NCI-H128 (cell line): Measurements from ENCODE around the gene TRPM3.

ENCODE experiments used
- DNase-seq: peaks from one replicate; lab custom pipeline; 2025; ENCODE audit not compliant: unreplicated experiment; lab: John Stamatoyannopoulos, UW

TRPM3 gene

DNA sequence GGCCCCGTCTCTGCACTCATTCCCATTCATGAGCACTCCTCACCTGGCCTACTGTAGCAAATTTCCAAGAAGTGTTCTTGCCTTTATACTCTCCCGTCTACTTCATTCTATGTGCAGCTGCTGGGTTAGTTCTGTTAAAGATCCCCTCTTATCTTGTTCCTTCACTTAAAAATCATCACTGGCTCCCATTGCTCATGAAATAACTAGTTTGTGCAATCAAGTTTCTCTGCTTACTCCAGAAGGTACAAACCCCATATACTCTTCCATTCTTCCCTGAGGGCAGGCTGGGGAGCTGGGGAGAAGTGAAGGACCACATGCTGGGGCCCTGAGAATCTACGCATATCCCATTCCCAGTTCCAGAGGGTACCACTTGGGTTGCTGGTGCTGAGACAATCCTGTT lies 622.6 kb downstream of the TRPM3 start:
- DNase-seq = no peak

DNA sequence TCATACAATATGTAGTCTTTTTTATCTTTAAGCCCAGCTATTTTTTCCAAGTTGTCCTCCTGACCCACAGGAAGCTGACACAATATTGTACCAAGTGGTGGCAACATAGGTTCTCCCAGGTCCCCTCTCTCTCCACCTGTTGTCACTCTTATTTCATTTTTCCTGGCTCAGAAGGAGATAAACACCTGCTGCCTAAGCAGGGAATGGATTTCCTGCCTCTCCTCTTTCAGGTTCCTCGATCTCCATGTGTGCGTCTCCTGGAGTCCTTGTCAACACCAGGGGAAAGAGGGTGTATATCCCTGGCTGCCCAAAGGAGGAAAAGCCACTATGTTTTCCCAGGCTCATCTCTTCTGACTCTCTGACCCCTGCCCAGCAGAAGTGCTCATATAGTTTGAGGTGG lies 625.2 kb downstream of the TRPM3 start:
- DNase-seq = no peak

DNA sequence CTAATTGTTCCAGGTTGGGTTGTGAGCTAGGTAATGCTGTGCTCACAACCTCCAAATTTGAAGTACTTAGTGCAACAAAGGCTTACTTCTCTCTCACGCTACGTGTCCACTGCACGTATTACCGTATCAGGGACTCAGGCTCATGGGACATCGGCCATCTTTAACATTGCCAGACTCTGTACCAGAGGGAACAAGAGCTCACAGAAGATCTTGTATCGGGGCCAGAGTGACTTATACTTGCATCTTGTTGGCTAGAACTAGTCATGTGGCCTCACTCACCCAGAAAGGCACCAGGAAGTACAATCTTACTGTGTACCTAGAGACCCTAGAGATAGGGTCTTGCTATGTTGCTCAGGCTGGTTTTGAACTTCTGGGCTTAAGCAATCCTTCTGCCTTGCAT lies 625.9 kb downstream of the TRPM3 start:
- no peak for DNase-seq

DNA sequence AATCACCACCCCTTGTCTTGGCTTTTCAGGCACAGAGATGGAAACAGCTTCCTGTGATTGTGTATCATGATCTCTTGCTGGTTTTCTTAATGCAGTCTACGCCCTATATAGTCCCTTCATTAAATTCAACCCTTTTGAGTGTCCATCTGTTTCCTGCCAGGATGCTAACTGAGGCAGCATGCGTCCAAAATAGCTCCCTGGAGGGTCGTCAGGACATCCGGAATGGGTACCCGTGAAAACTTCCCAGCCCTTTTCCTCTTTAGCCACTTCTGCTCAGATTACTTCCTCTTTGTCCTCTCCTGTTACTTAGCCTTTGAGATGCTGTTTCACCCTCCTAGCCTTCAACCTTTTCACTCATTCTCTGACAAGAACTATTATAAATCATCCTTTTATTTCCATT lies 627.2 kb downstream of the TRPM3 start:
- DNase-seq = no peak

DNA sequence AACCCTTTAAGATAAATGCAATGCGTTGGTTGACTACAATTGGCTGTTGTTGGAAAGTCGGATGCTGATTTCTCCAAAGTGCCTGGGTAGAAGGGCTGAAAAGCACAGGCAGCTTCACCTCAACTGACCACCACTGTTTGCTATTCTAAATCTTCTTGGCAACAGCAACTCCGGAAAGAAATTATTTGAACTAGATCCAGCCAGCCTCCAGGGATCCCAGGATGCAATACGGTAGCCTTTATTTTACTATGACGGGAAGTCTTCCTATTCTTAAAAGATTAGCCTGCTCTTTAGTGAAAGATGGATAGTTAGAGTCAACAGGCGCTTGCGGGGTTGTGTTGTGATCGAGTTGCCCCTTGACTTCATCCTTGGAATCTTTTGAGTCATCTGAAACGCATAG lies 628.4 kb downstream of the TRPM3 start:
- DNase-seq = no peak

DNA sequence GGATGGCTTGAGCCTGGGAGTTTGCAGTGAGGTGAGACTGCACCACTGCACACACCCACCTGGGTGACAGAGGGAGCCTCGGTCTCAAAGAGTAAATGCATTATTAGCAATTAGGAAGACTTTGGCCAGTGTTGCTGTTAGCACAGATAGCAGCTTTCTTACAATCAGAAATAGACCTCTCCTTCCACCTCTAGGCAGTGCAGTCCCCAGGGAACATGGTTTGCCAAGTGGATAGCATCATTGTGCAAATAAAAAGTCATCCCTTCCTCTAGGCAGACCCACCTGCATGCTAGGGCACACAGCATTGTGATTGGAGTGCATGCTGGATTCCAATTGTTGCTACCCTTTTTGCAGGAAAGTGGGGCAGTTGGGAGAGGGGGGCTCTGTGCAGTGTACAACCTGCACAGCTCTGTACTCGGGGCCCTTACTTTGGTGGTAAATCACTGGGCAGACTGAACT lies 629.1 kb downstream of the TRPM3 start:
- DNase-seq = peak; percentile 11

DNA sequence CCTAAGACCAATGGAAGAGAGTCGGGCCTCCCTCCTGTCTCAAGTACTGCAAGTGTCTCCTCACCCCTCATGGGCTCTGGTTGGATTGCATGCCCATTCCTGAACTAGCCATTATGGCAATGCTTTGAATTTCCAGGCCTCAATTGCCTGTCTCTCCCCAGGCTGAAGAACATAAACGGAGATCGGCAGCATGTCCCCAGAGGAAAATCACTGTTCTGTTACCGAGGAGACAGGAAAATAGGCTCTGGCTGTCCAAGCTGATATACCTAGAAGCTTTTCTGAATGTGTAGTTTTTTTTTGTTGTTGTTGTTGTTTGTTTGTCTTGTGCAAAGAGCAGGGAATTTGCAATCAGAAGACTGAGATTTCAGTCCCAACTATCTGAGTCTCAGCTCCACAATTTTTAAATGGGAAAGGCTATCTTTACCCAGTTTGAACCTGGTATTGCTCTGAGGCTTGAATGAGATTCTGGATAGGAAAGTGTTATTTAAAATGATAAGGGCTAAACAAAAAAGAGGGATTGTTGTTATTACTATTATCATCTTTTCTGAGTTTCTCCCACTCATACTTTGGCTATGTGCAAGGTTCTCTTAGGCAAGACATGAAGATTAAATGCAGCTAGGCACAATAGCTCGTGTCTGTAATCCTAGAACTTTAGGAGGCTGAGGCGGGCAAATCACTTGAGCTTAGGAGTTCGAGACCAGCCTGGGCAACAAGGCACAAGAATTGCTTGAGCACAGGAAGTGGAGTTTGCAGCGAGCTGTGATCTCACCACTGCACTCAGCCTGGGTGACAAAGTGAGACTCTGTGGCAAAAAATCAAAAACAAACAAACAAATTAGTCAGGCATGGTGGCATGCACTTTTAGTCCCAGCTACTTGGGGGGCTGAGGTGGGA lies 629.7 kb downstream of the TRPM3 start:
- DNase-seq = no peak

DNA sequence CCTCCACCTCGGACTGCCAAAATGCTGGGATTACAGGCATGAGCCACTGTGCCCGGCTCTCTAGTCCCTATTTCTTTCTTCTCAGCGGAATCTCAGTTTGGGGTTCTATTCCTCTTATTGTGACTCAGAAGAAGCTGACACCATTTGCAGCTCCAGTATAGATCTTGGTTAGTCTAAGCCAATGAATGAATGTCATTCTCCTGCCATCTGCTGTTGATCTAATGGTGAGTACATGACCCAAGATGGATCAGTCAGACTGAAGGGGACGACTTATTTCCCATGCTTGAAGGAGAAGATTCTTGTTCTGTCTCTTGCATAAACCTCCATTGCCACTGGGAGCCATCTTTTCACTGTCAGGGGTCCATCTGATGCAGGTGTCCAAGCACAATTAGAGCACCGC lies 630.9 kb downstream of the TRPM3 start:
- DNase-seq = no peak

DNA sequence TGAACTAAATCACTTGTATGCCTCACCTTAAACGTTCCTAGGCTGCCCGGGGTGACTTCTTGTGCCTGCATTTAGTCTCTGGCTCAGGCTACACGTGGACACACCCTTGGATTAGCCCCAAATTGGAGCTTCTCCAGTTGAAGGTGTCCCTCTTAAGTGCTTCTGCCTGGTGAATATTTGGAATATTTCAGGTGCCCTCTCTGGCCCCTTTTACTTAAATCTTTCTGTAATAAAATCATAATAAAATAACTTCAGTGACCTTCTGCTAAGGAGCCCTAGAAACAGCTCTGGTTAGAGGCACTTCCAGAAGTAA lies 632.7 kb downstream of the TRPM3 start:
- no peak for DNase-seq

DNA sequence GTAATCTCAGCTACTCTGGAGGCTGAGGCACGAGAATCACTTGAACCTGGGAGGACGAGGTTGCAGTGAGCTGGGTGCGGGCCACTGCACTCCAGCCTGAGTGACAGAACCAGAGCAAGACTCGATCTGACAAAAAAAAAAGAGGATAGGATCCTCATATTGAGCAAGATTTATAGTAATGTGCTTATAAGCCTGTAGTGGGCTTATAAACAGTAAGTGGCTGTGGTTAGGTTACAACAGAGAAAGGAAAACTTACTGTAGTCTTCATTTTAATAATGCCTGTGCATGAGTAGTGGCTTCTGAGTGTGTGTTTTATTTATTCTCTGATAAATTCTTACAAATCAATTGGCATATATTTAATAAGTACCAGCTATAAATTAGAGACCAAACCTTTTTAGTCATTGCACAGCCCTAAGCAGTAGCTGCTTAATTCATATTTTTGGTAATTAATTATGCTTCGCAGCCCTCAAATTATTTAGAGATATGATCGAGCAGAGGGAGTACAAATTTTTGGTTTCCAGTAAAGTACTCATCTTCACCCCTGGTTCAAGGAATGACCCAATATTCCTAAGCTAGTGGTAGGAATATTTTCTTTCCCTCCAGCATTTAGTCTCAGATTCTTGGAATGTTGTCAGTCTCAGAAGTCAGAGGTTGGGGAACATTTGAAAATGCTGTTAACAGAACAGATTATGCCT lies 633.2 kb downstream of the TRPM3 start:
- DNase-seq = no peak

DNA sequence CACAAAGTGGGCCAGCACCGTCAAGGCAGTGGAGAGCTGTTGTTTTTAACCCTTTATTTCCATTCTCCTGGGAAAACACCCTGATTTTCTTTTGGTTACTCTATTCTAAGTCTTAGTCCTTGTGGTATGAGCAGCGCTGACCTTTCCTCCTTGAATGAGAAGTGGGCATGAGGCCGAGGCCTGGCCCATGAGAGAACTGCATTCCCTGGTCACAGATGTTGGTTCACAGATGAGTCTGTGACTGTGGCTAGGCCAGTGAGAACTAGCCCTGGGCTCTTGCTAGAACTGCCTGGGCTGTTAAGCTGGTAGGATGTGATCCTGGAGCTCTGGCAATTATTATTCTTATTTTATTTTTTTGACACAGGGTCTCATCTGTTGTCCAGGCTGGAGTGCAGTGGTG lies 635.3 kb downstream of the TRPM3 start:
- no peak for DNase-seq

DNA sequence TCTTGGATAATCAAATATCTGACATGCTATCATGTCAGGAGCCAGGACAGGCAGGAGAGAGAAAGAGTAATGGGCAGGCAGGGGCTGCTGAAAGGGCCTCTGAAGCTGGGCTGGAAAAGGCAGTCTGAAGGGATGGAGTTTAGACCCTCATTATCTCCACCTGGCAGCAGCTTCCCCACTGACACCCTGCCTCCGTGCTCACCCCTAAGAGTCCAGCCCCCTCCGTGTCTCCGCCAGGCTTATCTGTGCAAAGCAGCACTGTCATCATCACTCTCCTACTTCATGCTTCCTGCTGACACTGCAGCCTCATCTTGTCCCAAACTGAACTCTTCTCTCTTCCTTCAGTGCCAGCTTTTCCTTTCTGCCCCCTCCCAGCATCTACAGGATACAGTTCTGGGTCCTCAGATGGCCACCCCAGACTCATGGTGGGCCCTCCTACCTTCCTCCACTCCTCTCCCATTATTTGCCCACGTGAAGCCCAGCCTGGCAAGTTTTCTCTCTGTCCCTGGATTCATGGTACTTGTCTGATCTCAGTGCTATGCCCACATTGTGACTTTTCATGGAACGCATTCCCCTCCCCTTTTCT lies 636.1 kb downstream of the TRPM3 start:
- DNase-seq = no peak

DNA sequence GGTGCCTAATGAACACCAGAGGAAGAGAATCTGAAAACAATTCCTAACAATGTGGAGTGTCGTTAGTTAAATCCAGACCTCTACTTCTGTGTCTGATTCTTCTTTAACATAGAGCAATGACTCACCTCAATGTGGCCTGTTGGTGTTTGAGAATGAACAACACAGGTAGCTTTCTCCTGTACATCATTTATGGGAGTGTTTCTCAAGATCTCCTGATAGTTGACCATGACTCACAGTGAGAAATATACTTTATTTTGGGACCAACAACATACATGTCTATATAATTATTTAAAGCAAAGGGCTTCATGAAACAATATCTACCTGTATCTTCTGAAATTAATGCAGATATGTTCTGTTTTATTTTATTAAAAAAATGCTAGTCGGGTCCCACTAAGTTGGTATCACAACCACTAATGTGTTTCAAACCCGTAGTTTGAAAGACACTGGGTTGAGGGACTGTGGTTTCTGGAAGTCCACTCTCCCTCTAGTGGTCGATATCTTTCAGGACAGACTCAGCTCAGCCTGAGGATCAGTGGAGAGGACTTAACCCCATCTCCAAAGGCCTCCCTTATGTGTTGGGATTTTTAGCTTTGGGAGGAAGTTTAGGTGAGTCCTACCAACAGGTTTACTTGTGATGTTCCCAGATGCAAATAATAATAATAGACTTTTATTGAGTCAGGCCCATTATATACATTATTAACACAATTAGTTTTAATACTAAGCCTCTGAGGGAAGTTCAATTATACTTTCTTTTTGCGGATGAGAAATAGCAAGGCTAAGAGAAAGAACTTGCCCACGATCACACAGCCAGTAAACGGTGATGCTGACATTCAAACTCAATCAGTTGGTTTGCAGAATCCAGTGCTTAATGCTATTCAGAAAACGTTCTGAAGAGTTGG lies 636.9 kb downstream of the TRPM3 start:
- no peak for DNase-seq

DNA sequence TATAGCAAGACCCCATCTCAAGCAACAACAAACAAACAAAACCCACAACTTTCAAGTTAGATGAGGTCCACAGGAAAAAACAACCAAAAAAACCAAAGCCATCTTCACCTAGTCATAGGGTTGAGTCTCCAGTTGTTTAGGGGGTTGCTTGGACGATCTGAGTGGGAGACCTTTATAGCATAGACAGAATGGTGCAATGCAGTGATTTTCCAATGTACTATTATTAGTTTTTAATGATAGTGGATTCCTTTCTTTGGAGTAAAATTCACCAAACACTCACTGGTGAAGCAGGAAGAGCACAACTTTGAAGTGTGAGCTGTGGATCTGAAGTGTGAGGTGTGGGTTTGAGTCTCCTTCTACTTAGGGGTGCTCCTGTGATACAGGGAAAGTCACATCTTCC lies 640.0 kb downstream of the TRPM3 start:
- DNase-seq = no peak

DNA sequence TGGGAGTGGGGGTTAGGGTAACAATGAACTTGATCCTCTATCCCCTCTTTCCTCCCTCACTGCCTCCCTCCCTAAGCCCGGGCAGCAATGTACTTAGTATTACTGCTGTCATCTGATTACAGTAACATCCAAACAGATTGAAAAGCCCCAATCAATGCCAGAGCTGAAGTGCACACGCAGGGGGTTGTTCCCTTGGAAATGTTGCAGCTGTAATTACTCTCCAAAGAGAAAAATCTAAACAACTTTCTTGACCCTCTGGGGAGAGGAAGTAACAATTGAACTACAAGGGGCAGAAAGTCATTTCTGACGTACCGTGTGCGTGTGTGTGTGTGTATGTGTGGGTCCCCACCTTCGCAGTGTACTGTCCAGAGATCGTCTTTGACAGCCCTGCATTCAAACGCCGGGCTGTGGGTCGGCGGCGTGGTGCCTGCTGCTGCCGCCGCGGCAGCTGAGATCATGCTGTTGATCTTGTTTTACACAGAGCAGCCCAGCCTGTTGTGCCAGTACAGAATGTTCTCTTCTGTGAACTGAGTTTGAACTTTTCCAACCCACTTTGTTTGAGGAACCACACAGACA lies 640.9 kb downstream of the TRPM3 start:
- peak; percentile 71 for DNase-seq

DNA sequence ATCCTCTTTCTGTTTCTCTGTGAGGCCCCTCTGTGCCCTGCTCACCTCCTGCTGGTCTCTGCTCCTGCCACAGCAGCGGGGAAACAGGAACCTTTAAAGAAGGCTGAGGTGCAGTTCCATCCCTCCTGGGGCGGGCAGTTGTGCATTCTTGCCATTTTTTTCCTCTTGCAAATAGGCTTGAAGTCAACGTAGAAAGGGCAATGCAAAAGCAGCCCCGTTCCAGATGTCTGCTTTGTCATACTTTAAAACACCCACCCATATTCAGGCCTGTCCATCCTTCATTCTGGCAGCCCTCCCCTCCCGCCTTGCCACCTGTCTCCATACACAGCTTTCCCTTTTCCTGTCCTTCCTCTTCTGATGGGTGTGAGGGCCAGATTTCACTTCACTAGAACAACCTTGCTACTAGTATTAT lies 641.5 kb downstream of the TRPM3 start:
- DNase-seq = no peak
